DLD1 (cell line): Measurements from ENCODE around the gene EVA1B.

Source experiments
- in situ Hi-C: cut with HindIII; loops from 2 replicates; pipeline ENCODE4 v1.10.0; 2017; ENCODE audit warnings: low sequenced_read_pairs

Gene EVA1B

GRCh38 chr1:36323636-36324352, at the start of gene EVA1B:
TSS of gene EVA1B (minus strand) at chr1:36323645. CDS start at chr1:36323037, 608 bp downstream.
- in situ Hi-C loops = no loop called here

GRCh38 chr1:36372617-36373016, 49.2 kb upstream of the EVA1B start:
- in situ Hi-C loops = no loop called here

- in situ Hi-C loops = no loop called here
These were observed 45.8 kb upstream of the EVA1B start for GRCh38 chr1:36369061-36369861.

DNA sequence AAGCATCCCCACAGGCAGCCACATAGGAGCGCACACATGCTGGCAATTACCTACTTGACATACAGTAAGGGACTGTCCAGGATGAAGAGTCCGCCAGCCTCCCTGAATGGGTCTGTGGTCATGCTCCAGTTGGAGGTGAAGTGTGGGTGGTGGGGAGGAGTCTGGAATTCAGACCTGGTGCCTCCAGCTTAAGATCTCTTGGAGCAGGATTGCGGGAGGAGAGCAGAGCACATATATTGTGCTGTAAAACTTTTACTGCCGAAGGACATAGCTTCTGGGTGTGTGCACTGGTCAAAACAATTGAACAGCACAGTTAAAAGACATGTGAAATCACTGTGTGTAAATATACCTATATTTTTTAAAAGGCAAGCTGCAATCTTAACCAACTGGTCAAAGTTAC, 44.4 kb upstream of the EVA1B start:
- in situ Hi-C loops = no loop called here

- in situ Hi-C loops = no loop called here
These were observed 43.6 kb upstream of the EVA1B start for GRCh38 chr1:36367066-36367465.

- in situ Hi-C loops = no loop called here
These were observed 42.7 kb upstream of the EVA1B start for GRCh38 chr1:36366091-36366661.

- in situ Hi-C loops = no loop called here
These were observed 41.9 kb upstream of the EVA1B start for GRCh38 chr1:36365381-36365780.

DNA sequence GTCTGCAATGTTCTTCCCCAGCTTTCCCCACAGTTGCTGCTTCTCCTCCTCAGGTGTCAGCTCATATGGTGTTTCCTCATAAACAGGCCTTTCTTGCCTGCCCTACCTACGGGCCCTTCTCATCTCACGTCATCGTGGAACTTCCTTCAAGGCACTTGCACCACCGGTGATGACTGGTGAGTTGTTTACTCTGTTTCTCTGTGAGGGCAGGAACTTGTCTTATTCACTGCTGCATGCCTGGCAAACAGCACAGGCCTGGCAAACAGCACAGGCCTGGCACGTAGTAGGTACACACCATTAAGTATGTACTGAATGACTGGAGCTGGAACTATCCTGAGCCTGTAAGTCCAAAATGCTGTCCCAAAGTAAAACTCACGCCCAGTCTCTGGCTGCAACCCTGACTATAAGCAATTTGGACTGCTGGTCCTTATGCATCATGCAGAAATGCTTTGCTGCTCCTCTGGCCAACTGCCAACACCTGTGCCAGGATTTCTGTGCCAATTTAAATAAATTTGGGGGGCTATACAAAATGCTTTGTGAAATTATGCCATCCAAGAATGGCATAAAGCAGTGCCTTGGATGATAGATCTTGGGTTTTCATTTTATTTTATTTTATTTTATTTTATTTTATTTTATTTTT, 36.6 kb upstream of the EVA1B start:
- in situ Hi-C loops = no loop called here

DNA sequence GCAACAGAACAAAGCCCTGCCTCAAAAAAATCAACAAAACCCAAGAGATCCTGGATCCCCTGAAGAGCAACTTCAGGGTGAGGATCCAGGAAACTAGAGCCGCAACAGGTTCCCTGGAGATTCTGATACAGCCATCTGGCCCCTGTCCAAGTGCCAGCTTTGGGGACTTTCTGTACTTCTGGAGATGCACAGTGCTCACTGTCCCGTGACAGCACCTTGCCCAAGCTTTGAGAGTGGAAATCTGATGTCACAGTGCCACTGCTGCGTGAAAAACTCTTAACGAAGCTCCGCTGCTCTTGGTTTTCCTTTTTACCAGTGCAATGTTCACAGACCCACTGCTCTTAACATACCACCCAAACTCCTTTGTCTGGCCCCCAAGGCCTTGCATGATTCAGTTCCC, 35.9 kb upstream of the EVA1B start:
- in situ Hi-C loops = no loop called here

- in situ Hi-C loops = no loop called here
These were observed 35.2 kb upstream of the EVA1B start for GRCh38 chr1:36358514-36359084.

GRCh38 chr1:36355811-36356210, 32.4 kb upstream of the EVA1B start:
- in situ Hi-C loops = no loop called here

DNA sequence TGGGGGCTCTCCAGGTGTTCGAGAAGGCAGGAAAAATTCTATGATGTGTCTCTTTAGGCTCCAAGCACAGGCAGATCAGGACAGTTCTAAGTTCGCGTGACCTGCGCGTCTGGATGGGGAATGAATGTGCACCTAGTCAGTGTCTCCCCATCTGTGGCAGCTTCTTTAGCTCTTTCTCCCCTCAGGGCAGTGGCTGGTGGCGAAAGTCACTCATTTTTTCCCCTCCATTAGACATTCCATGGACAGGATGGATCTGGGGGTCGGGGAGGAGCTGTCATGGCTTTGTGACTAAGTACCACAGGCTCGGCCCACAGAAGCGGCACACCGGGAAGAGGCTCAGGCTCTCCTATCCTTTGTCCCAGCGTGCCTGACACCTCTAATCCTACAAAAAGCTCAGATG, 31.0 kb upstream of the EVA1B start:
- in situ Hi-C loops = no loop called here

- in situ Hi-C loops = no loop called here
These were observed 29.7 kb upstream of the EVA1B start for GRCh38 chr1:36352910-36353878.

DNA sequence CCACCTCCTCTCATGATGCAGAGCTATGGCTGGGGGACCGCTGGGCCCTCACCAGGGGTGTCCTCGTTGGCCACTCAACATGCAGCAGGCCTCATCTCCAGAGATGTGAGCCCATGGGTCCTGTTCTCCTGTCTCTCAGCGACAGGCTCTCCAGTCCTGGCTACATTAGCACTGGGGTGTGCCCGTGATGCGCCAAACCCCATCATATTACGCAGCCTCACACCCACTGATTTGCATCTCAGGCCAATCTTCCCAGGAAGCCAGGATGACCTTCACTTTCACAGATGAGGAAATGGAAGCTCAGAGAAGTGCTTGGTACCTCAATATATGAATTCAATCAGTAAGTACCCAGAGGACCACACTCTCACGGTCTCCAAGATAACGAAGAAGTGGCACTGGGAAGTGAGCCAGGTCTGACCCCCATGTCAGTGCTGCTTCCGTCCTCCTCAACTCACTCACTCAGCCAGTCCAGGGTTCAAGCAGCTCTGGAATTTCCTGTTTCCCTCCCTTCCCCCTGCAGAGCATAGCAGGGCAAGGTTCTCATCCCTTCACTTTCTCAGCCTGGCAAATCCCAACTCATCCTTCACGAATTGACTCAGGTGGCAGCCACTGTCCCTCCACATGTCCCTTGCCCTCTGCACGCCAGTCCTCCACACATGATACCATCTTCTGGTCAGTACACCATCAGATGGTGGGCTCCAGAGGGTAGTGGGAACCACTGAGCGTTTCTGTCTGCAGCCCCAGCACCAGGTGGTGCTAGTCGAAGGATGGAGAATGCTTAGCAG, 28.9 kb upstream of the EVA1B start:
- in situ Hi-C loops = no loop called here

DNA sequence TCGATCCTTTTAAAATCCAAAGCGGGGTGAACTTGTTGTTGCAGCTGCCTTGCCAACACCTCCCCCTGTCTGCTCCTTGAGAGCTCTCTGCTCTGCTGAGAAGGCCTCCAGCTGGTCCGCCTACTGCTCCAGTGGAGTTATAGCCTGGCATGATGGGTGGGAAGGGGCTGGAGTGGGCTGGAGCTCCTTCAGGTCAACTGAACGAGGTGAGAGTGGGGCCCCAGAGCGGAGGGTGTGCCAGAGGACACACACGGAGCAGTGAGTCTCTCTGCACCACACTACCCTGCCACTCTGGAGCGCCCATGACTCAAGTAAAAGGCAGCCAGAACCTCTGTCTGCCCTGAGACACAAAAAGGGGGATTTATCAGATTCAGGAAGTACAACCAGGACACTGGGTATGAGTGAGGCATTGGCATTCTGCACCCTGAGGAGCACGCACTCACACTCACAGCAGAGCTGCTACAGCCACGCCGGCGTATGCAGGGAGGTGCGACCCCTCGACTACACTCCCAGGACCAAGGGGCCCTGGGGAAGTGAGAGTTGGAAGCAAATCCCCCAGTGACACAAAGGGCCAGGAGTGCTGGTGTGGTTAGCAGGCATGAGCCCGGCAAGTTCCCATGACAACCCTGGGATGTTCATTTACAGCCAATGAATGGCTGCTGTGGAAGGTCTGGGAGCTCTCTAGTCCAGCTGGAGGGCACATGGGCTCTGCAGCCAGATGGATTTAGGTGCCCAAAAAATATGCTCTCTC, 28.0 kb upstream of the EVA1B start:
- in situ Hi-C loops = no loop called here

GRCh38 chr1:36350659-36351226, 27.3 kb upstream of the EVA1B start:
- in situ Hi-C loops = no loop called here

GRCh38 chr1:36349839-36350238, 26.4 kb upstream of the EVA1B start:
- in situ Hi-C loops = no loop called here

GRCh38 chr1:36349241-36349671, 25.8 kb upstream of the EVA1B start:
- in situ Hi-C loops = no loop called here
